HG02852 (cell line): ENCODE results near the gene PAX4.
"Not testable (repeated sequence)": the region's sequence is repeated elsewhere in the genome, so short reads cannot be mapped to it uniquely, and the experiment has no call there.

Experiments used
- ATAC-seq: cut with Tn5 transposase; IDR thresholded peaks from one replicate; pipeline ENCODE4 v1.9.1; 2021; ENCODE audit warnings: mild to moderate bottlenecking, moderate library complexity; ENCODE audit not compliant: unreplicated experiment

Gene PAX4

GRCh38 chr7:127587663-127588018 lies 30.3 kb downstream of the PAX4 start:
- ATAC-seq: no peak

GRCh38 chr7:127586346-127586745 lies 31.6 kb downstream of the PAX4 start:
- no peak for ATAC-seq

GRCh38 chr7:127585044-127585953 lies 32.6 kb downstream of the PAX4 start, which contains the start of gene GCC1:
Gene GCC1, minus strand, starts transcription at chr7:127585596. Its CDS starts 414 bp downstream, at chr7:127585182.
- peak; percentile 75 for ATAC-seq

GRCh38 chr7:127584648-127585043 lies 33.3 kb downstream of the PAX4 start:
- ATAC-seq: no peak

- no peak for ATAC-seq
These were observed 35.6 kb downstream of the PAX4 start for GRCh38 chr7:127582361-127582760.

GRCh38 chr7:127581716-127582115 lies 36.2 kb downstream of the PAX4 start:
- no peak for ATAC-seq

GRCh38 chr7:127580612-127581011 lies 37.3 kb downstream of the PAX4 start:
- ATAC-seq: no peak

- no peak for ATAC-seq
These were observed 39.1 kb downstream of the PAX4 start for GRCh38 chr7:127578711-127579275.

GRCh38 chr7:127578036-127578684 lies 39.8 kb downstream of the PAX4 start:
- no peak for ATAC-seq

GRCh38 chr7:127571741-127572505 lies 46.0 kb downstream of the PAX4 start:
- no peak for ATAC-seq

GRCh38 chr7:127568034-127568433 lies 49.9 kb downstream of the PAX4 start:
- not testable (repeated sequence) for ATAC-seq

GRCh38 chr7:127566242-127566641 lies 51.7 kb downstream of the PAX4 start:
- no peak for ATAC-seq
